ENCODE results near the gene GAS2L2. TPM values are rescaled to one million over a fixed set of nuclear protein-coding genes. Genes with fewer than 3 reads are reported as not detected.

Gene GAS2L2
- total RNA-seq, 1 experiment from 2014 or later = 0.15 TPM

GRCh38 chr17:35769895-35770486, 17.0 kb upstream of the GAS2L2 start:
- no peak for DNase-seq (ENCODE audit: low spot score)
- no peak overlapping the region for H3K4me3 Mint-ChIP-seq
- 0 out of 2 replicates have a peak, but pooled peaks cover 3% of the 10 kb centered on the region for H3K9me3 Mint-ChIP-seq
- H3K4me1 Mint-ChIP-seq = peaks cover 40% of the 10 kb centered on the region
- peaks cover 2% of the 10 kb centered on the region; the same call in 1 of the 2 replicates for H3K27me3 Mint-ChIP-seq (ENCODE audit: low read depth)
- no peak for ATAC-seq
- ChIA-PET POLR2A (interaction anchor here (0.9 kb wide), 1 partner anchor 39 kb away, joined by 3 read pairs; the partner anchor contains the start of gene TAF15), CTCF (interaction anchor here (0.7 to 2.4 kb wide), 6 partner anchors 10 to 39 kb away, joined by 3 to 10 read pairs (median 4); partner anchors contain the start of genes RASL10B and TAF15)
- TF ChIP-seq CTCF (IDR thresholded peaks at IDR 0.05) (peak; percentile 54), ELF4 (CRISPR knock-in tag; IDR thresholded peaks at IDR 0.05; ENCODE audit: low read depth) (no peak)
- no peaks in the 10 kb centered on the region for H3K36me3 Mint-ChIP-seq
- H3K27ac Mint-ChIP-seq = no peak overlapping the region

- ChIA-PET POLR2A (no interaction called here), CTCF (interaction anchor here (1.3 kb wide), 2 partner anchors 36 to 40 kb away, joined by 4 to 7 read pairs; no protein-coding TSS in a partner anchor)
- 0 out of 2 replicates have a peak, but pooled peaks cover 3% of the 10 kb centered on the region for H3K9me3 Mint-ChIP-seq
- H3K27me3 Mint-ChIP-seq (ENCODE audit: low read depth) = peaks cover 6% of the 10 kb centered on the region; the same call in 1 of the 2 replicates
- H3K4me3 Mint-ChIP-seq = no peak overlapping the region
- DNase-seq (ENCODE audit: low spot score) (no peak), ATAC-seq (no peak)
- no peaks in the 10 kb centered on the region for H3K36me3 Mint-ChIP-seq
- TF ChIP-seq PRRX2 (CRISPR knock-in tag; IDR thresholded peaks at IDR 0.05) = no peak
- no peak for TF ChIP-seq HMGXB4 (CRISPR knock-in tag; IDR thresholded peaks at IDR 0.05)
- no peak for TF ChIP-seq SOX15 (CRISPR knock-in tag; IDR thresholded peaks at IDR 0.05)
- H3K27ac Mint-ChIP-seq = no peak overlapping the region
- H3K4me1 Mint-ChIP-seq = peaks cover 32% of the 10 kb centered on the region
Observed at GRCh38 chr17:35768797-35769196, 15.8 kb upstream of the GAS2L2 start.

GRCh38 chr17:35766903-35767510, 14.0 kb upstream of the GAS2L2 start:
- no peak for ATAC-seq
- H3K4me3 Mint-ChIP-seq = no peak overlapping the region

More at GRCh38 chr17:35766903-35767510, 14.0 kb upstream of the GAS2L2 start:
- no peak for DNase-seq (ENCODE audit: low spot score)
- peaks cover 20% of the 10 kb centered on the region for H3K4me1 Mint-ChIP-seq
- TF ChIP-seq NR3C1 (CRISPR knock-in tag; conservative IDR thresholded peaks at IDR 0.05; ENCODE audit: low read depth) = no peak
- TF ChIP-seq IRF1 (CRISPR knock-in tag; IDR thresholded peaks at IDR 0.05) = no peak
- no peak for TF ChIP-seq PRRX2 (CRISPR knock-in tag; IDR thresholded peaks at IDR 0.05)
- TF ChIP-seq ATF1 (CRISPR knock-in tag; IDR thresholded peaks at IDR 0.05) = no peak
- no peak for TF ChIP-seq FOXP4 (CRISPR knock-in tag; IDR thresholded peaks at IDR 0.05)
- no peak for TF ChIP-seq ETV6 (CRISPR knock-in tag; IDR thresholded peaks at IDR 0.05)
- TF ChIP-seq RORB (CRISPR knock-in tag; IDR thresholded peaks at IDR 0.05) = no peak
- TF ChIP-seq ZNF532 (CRISPR knock-in tag; IDR thresholded peaks at IDR 0.05; ENCODE audit: borderline replicate concordance) = no peak
- TF ChIP-seq ZNF121 (CRISPR knock-in tag; IDR thresholded peaks at IDR 0.05) = no peak
- no peak for TF ChIP-seq KAT7 (CRISPR knock-in tag; IDR thresholded peaks at IDR 0.05; ENCODE audit: borderline replicate concordance)
- no peak for TF ChIP-seq ZBTB21 (CRISPR knock-in tag; IDR thresholded peaks at IDR 0.05; ENCODE audit: borderline replicate concordance)
- TF ChIP-seq TEAD4 (CRISPR knock-in tag; IDR thresholded peaks at IDR 0.05) = no peak
- ChIA-PET CTCF (interaction anchor here (0.5 to 4.6 kb wide), 10 partner anchors 10 to 60 kb away, joined by 3 to 161 read pairs (median 4); partner anchors contain the start of gene TAF15), POLR2A (no interaction called here)
- peaks cover 6% of the 10 kb centered on the region for H3K27me3 Mint-ChIP-seq (ENCODE audit: low read depth)
- H3K9me3 Mint-ChIP-seq = 0 out of 2 replicates have a peak, but pooled peaks cover 3% of the 10 kb centered on the region
- no peak overlapping the region for H3K27ac Mint-ChIP-seq
- H3K36me3 Mint-ChIP-seq = no peaks in the 10 kb centered on the region
